HG03469 (cell line): ENCODE data around the gene SELENON.
"Not testable (repeated sequence)": the region's sequence is repeated elsewhere in the genome, so short reads cannot be mapped to it uniquely, and the experiment has no call there.

Experiments
- ATAC-seq: cut with Tn5 transposase; IDR thresholded peaks from one replicate; pipeline ENCODE4 v1.9.1; 2021; ENCODE audit warnings: mild to moderate bottlenecking, moderate library complexity, moderate number of reproducible peaks; ENCODE audit not compliant: unreplicated experiment

SELENON gene

DNA sequence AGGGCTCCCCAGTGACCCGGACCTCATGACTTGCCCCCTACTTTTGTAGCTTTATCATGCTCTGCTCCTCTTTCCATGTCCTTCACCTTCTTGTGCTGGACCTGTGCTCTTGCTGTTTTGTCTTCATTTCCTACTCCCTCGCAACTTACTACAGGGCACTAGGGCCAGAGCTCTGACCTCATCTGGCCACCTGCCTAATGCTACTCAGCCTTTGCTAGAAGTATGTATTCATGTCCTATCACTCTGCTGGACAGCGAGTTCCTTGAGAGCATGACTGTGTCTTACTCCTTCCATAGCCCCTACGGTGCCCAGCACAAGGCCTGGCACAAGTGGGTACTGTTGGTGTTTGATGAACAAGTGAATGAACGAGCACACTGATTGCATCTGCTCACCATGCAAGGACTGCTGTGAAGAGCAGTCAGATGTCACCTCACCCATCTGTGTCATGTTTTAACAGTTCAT, 21.7 kb downstream of the SELENON start:
- ATAC-seq = no peak

DNA sequence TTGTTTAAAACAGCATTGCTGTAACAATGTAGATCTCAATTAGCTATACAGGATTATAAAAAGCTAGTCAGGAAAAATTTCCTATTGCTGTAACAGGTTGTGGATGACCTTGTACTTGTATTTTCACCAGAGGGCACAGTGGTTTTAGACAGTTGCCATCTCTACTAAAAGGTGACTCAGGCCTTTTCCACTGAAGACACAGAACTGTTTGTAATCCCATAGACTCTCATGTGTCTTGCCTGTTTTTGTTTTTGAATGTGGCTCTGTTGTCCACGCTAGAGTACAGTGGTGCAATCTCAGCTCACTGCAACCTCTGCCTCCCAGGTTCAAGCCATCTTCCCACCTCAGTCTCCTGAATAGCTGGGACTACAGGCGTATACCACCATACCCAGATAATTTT, 25.6 kb downstream of the SELENON start:
- ATAC-seq = no peak

DNA sequence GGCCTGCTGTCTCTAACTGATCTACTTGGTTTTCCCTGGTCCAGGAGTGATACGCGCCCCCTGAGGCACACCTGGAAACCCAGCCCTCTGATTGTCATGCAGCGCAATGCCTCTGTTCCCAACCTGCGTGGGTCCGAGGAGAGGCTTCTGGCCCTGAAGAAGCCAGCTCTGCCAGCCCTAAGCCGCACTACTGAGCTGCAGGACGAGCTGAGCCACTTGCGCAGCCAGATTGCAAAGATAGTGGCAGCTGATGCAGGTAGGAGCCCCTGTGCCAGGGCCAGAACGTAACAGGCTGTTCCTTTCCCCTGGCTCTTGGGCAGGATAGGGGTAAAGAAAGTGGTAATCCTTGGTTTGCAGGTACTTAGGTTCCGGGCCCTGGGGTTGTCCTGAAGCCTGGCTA, 26.6 kb downstream of the SELENON start:
- no peak for ATAC-seq

DNA sequence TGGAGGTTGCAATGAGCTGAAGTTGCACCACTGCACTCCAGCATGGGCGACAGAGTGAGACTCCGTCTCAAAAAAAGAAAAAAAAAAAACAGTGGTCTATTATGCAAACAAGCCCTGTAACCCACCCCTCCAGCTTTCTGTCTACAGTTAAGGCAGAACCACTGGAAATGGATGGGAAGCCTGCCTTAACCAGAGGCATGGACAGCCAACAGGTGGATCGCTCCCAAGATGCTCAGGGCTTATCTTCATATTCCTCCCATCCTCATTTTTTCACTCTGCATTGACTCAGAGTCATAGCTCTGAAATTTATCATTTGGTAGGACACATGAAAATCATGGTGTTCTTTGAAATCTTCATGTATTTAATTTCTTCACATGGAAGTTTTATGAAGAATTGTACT, 28.5 kb downstream of the SELENON start:
- ATAC-seq = no peak

DNA sequence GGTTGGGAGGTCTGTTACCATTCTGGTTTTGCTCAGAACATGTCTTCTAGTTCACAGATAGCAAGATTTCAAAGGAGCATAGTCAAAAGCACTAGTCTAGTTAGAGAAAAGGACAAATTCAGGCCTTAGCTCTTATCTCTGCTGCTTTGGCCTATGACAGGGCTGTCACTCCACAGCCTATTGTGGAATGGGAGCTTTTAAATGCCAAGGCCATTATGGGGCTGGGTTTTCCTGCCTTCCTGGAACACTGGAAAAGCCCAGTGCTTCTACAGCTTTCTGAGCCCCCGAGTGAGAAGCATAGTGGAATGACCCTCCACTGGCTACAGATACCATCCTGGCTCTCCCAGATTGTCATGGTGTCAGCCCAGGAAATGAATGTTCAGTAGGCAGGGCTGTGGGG, 29.1 kb downstream of the SELENON start:
- ATAC-seq = no peak

DNA sequence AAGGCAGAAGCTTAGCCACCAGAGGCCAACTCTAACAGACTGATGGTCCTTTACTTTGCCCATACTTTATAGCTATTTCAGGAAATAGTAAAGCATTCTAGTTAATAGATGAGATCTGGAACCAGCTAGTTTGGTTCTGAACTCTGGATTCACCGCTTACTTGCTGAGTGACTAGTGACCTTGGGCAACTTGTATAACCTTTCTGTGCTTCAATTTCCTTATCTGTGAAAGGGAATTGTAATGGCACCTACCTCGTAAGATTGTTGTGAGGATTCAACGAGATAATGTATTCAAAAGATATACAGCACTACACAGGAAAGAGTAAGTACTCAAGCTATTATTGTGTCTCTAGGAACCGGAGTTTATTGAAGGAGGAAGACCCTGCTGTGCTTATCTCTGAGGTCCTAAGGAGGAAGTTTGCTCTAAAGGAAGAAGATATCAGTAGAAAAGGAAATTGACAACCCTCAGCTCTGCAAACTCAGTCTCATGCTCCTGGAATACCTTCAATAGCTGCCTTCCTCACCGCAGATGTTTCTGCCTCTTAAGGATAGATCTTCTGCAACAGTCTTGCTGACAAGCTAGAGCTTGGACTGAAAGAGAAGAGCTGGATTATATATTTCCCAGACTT, 31.7 kb downstream of the SELENON start:
- ATAC-seq = no peak

DNA sequence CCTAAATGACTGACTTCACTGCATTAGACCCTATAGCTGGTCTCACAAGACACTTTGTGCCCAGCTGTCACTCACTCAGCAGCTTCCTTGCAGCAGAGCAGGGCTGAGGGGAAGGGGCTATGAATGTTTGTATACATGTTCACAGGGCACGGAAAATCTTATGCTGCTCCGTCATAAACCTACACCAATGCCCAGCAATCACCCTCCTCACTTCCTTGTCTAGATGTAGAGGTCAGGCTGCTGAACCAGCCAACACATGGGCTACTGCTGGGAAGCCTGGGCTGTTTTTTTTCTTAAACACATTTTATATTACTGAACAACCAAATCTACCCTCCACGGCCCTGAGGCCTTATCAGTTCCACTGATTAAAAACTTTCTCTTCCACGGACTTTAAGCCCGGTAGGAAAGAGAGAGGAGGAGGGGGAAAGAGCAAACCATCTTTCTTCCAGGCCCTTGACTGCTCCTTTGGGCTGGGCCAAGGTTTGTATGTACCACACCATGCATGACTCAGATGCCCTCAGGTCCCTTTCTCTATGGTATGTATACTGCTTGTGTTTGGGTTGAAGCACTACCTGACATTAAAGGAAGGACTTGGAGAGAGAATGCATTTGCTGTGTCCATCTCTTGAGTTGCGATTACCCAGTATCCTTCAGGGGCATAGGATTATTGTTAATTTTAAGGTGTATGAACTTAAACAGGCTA, 32.5 kb downstream of the SELENON start:
- ATAC-seq = no peak

DNA sequence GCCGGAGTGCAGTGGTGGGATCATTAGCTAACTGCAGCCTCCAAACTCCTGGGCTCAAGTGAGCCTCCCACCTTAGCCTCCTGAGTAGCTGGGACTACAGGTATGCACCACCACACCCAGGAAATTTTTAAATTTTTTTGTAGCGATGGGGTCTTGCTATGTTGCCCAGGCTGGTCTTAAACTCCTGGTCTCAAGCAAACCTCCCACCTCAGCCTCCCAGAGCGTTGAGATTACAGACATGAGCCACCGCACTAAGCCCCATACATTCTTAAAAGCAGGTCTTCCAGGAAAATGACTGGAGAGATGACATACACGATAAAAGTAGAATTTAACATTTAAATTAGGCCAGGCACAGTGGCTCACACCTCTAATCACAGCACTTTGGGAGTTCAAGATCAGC, 33.2 kb downstream of the SELENON start:
- no peak for ATAC-seq

DNA sequence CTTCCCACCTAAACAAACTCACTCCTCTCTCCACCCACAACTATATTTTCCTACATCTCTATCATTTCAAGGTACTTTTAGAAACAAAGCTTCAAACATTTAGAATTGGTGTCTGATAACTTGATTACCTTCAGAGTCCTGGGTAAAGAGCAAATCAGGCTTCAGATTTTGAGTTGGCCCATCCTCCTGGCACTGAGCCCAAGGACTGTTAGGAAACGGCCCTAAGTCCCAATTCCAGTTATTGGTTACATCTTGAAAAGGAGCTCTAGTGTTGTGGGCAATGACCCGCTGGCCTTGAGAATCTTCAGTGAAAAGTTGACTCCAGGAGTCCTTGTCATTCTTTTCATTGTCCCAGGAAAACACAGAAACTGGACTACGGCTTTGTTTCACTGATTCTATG, 34.9 kb downstream of the SELENON start:
- ATAC-seq = no peak

DNA sequence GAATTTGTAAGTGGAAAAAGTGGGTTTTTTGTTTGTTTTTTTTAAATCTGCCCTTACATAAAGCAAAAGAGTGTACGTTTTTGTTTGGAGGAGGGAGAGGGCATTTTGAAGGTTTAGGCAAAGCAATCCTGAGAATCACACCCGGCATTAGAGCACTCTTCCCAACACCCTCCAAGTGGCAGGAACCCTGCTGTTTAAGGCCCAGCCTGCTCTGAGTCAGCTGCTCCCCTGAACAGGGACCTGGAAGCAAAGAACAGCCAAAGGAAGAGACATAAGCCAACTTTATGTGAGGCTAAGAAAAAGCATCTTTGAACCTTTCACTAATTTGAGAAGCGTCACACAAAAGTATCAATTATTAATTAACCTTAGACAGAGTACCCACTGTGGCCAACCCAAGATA, 36.7 kb downstream of the SELENON start:
- no peak for ATAC-seq

DNA sequence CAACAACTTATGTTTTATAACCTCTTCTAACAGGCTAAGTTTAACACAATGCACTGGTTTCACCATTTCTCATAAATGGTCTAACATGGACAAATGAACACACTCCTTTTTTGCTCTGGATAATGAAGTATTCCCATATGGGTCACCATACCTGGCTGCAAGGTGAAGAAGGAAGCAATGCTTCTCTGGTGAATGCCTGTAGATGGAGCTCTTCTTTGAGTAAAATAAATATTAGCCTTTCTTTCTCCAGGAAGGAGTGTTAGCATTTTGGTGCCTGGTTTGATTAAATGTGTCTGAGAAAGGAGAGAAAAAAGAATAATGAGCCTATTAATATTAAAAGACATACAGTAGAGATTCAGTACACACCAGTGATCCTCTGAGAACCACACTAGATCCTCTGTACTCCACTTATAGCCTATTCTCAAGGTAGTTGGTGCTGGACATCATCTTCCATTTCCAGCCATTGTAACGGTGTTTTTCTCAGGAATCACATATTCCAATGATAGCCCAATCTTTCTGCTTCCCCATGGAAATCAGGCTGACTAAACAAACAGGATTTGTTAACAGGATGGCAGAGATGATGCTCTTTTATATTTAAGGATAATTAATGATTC, 37.4 kb downstream of the SELENON start:
- ATAC-seq = no peak

DNA sequence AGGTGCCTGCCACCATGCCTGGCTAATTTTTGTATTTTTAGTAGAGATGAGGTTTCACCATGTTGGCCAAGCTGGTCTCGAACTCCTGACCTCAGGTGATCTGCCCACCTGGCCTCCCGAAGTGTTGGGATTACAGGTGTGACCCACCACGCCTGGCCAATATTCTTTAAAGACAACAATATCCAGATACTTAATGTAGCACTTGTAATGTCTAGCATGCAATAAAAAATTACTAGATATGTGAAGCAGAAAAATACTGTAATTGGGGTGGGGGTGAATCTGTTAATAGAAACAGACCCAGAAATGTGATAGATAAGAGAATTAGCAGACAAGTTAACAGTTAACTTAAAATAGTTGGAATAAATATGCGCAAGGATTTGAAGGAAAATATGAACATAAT, 39.8 kb downstream of the SELENON start:
- ATAC-seq = not testable (repeated sequence)

DNA sequence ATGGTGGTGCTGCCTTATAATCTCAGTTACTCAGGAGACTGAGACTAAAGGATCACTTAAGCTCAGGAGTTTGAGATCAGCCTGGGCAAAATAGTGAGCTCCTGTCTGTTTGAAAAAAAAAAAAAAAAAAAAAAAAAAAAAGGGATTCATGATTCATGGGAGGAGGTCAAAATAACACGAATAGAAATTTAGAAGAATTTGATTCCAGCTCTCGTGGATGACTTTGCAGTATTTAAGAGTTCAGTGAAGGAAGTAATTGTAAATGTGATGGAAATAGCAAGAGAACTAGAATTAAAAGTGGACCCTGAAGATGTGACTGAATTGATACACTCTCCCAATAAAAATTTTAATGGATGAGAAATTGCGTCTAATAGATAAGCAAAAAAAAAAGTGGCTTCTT, 43.5 kb downstream of the SELENON start:
- no peak for ATAC-seq

DNA sequence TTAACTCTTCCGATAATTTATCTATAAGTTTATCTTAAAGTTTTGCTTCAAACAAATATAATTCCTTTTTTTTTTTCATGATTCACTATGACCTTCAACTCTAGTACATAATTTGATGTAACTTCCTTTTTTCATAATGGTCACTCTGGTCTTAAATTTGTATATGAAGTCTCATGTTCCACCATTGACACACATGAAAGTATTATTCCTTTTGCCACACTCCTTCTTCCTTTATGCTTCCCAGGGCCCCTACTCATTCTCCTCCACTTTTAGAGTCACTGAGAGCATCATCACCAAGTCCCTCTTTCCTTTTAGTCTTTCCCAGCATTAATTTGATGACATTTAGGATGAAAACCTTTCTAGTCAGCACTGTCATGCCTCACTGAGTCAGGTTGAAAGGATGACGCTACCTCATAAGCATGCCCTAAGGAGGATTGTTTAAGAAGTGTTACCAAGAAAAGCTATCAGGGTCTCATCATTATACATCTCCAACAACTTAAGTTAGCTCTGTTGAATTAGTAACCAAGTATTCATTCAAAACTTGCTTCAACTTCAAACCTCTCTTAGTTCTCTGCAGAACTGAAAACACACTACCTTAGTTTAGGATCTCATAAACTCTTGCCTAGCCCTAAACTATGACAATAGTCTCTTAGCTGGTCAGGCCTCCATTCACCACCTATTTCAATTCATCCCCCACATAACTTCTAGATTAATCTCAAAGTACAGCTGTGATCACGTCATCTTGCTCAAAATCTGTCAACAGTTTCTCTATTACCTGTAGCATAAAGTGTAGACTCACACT, 44.7 kb downstream of the SELENON start:
- ATAC-seq = no peak

DNA sequence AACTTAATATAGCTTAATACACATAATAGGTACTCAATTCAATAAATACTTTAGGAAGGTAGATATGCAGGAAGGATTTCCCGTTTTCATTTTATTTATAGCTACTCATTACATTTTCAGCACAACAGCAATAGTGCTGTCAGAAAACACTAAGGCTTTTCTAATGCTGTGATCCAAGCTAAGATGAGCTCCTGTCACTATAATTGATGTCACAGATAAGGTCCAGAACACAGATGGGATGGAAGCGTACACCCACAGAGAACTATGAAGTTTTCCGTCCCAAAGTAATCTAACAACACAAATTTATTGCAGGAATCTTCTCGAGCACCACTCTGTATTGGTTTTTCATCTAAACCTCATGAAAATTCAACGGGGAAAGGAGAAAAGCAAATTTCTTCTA, 45.7 kb downstream of the SELENON start:
- no peak for ATAC-seq

DNA sequence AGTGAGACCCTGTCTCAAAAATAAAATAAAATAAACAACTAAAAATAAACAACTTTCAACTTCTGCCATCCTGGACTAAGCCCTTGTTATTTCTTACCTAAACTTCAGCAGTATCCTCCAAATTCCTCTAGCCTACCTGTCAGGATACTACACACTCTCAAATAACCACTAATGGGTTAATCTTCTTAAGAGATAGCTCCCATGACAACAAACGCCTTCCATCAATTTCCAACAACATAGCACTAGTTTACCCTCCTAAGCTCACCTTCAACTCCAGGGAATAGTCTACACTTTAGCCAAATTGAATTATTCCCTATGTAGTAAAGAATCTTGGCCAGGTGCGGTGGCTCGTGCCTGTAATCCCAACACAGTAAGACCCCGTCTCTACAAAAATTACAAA, 47.9 kb downstream of the SELENON start:
- ATAC-seq = no peak

DNA sequence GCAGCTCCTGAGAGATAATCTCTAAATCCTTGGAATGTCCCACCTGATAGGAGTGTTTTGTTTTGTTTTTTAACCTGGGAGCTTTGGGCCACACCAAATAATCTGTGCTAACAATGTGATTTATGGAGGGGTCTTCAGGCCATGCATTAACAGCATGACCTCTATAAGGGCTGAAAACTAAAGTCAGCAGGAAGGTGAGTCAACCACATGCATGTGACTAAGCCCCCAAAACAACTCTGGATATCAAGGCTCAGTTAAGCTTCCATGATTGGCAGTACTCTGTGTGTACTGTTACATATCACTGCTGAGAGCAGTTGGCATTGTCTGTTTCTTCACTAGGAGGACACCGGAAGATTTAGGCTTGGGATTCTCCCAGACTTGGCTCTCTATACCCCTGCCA, 48.5 kb downstream of the SELENON start:
- ATAC-seq = no peak

DNA sequence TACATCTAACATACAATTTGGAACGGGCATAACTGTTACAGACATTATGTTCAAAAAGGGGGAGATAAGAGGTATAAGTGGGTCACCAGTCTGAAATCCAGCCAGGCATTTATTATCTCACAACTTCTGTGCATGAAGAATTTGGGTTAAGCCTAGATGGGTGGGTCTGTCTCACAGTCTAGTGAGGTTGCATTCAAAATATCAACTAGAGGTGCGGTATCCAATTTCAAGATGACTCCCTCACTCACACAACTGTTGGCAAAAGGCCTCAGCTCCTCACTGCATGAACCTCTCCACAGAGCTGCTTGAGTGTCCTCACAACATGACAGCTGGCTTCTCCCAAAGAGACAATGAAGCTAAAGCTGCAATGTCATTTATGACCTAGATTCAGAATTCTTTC, 54.6 kb downstream of the SELENON start:
- ATAC-seq = no peak

DNA sequence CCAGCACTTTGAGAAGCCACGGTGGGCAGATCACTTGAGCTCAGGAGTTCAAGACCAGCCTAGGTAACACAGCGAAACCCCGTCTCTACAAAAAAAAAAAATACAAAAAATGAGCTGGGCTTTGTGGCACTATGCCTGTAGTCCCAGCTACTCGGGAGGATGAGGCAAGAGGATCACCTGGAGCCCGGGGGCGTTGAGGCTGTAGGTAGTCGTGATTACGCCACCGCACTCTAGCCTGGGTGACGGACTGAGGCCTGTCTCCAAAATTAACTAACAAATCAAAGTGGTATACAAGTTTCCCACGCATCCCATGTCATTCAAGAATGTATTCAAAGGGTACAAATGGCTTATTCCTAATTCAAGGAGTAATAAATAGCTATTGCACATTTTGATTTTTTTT, 56.9 kb downstream of the SELENON start:
- no peak for ATAC-seq

DNA sequence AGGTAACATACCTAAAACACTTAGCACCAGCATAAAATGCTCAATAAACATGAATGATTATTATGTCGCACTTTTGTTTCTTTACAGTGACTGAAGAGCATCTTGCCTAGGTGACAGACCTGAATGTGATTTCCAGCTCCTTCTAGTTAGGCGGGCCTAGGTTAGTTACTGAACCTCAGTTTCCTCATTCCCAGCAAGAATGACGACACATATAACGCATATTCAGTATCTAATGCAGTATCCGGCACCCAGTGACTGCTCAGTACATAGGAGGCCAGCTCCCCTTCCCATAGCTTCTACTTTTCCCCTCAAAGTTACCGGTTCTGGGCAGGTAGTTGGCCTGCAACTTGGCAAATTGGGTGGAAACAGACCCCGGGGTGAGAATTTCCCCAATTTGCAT, 58.5 kb downstream of the SELENON start:
- no peak for ATAC-seq

DNA sequence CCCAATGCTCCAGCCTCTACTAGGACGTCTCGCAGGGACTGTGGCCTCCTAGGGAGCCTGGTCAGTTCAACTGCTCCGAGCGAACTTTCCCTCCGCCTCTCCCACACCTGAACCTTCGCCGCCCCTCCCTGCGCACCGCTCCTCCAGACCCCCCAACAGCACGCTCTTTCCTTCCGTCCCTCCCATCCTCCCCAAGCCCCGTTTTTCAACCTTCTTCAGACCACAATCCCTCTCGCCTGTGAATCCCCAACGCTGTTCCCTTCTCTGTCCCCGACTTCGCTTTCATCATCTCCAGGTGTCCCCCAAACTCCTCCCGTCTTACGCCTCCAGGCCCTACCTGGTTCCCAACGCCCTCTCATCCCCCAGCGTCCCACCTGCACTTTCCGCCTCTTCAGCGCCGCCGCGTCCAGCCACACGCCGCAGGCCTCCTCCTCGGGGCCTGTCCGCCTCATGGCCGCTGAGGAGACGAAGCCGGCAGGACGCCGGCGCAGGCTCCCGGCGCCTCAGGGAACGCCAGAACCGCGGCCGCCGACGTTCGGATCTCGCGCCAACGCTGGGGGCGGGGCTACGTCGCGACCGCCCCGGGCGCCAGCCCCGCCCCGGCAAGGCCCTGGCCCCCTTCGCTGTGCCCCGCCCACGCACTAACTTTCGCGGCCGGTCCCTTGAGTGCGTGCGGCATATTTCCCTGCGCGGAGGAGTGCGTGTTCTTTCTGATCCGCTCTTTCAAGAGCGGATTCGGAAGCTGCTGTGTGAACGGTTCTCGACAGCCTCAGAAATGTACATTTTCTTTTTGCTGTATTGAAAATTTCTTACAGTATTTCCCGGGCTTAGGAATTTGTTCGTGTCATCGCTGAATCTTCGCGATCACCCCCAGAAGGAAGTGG, 59.2 kb downstream of the SELENON start, which contains the start of gene AUNIP:
TSS of gene AUNIP (minus strand) at position 552 of the 884 bp plus-strand sequence. CDS start at position 452, 100 bp downstream.
- ATAC-seq = no peak
